Measurements from ENCODE around the gene PKNOX1. TPM values are rescaled to one million over a fixed set of nuclear protein-coding genes. Genes with fewer than 3 reads are reported as not detected.
"Not testable (repeated sequence)": the region's sequence is repeated elsewhere in the genome, so short reads cannot be mapped to it uniquely, and the experiment has no call there.

PKNOX1 gene, protein sequence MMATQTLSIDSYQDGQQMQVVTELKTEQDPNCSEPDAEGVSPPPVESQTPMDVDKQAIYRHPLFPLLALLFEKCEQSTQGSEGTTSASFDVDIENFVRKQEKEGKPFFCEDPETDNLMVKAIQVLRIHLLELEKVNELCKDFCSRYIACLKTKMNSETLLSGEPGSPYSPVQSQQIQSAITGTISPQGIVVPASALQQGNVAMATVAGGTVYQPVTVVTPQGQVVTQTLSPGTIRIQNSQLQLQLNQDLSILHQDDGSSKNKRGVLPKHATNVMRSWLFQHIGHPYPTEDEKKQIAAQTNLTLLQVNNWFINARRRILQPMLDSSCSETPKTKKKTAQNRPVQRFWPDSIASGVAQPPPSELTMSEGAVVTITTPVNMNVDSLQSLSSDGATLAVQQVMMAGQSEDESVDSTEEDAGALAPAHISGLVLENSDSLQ
- total RNA-seq: 11.3 TPM
- long read RNA-seq, full-length matches to known transcripts: 6 of 10 reads
- long read RNA-seq, partial matches to known transcripts: 1 of 10 reads
- long read RNA-seq, other reads (novel, unspliced or antisense): 3 of 10 reads

DNA sequence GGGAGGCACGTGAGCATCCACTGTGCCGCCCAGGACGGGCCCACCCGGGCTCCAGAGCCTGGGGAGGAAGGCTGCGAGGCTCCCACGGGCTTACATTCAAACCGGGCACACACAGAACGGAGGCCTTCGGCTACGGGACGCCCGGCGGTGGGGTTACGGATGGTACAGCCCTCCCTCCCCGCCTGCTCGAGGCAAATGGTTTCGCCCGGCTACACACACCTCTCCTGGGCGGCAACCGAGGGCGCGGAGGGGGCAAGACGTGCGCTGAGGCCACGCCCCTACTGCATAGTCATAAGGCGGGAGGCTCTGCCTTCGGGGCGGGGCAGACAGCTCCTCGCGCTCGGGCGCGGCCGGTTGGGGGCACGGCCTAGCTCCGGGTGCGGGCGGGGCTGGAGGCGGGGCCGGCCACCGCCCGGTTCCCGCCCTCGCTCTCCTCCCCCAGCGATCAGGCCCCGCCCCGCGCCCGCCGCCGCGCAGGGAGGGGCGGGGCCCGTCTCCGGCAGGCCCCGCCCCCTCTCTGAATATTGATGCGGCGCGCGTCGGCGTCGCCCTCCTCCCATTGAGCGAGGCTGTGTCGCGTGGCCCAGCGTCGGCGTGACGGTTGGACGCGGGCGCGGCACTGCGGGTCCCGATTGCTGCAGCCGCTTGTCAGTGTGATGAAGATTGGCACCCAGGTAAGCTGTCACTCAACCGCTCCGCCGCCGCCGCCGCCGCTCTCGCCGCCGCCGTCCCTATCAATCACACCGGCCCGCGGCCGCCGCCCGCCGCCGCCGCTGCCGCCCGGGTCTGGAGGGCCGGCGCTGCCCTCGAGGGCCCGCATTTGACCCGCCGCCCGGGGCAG lies at the start of gene PKNOX1:
Gene PKNOX1, plus strand, starts transcription at position 572 of the 841 bp plus-strand sequence. CDS start 29,820 bp downstream, outside the sequence.
- intact Hi-C loops (cut with DNase I): loop anchor here (5.0 kb wide), 1 partner anchor 82 kb away; the partner anchor contains the start of gene NDUFV3
- DNase-seq (ENCODE audit: low spot score): peak; percentile 100

DNA sequence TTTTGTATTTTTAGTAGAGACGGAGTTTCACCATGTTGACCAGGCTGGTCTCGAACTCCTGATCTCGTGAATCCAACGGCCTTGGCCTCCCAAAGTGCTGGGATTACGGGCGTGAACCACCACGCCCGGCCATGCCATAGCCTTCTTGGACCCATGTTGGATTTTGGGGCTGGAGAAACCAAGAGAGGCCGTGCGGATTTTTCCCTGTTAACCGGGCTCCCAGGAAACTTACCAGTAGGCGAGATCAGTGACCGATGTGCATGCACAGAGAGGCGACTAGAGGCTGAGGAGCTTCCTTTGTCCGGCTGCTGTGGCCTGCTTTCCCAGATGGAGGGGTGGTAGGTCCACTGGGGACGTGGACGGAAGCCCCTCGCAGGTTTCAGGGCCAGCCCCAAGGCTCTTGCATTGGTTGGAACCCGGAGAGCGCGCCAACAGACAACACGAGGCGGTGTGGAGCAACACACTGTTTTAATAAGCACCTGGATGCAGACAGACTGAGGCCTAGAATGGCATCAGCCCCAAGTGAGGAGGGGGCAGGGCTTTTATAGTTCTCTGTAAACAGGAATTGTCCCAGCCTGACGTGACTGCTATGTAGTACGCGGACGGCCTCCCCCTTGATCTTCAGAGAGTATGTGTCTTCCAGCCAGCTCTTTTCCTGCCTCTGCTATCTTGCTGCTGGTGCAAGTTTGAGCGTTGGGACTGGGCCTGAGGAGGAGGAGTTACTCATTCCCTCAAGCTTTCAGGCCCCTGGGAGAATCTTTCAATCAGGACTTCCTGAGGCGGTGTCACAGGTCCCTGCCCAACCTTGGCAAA lies 49.0 kb upstream of the PKNOX1 start, which contains the start of gene ERVH48-1:
Gene ERVH48-1, minus strand, starts transcription at position 517 of the 813 bp plus-strand sequence. CDS start 6,624 bp downstream, outside the sequence.
- intact Hi-C loops (cut with DNase I): loop anchor here (10.0 kb wide), 1 partner anchor 59 kb away; no protein-coding TSS in a partner anchor
- peak; percentile 51 for DNase-seq (ENCODE audit: low spot score)

DNA sequence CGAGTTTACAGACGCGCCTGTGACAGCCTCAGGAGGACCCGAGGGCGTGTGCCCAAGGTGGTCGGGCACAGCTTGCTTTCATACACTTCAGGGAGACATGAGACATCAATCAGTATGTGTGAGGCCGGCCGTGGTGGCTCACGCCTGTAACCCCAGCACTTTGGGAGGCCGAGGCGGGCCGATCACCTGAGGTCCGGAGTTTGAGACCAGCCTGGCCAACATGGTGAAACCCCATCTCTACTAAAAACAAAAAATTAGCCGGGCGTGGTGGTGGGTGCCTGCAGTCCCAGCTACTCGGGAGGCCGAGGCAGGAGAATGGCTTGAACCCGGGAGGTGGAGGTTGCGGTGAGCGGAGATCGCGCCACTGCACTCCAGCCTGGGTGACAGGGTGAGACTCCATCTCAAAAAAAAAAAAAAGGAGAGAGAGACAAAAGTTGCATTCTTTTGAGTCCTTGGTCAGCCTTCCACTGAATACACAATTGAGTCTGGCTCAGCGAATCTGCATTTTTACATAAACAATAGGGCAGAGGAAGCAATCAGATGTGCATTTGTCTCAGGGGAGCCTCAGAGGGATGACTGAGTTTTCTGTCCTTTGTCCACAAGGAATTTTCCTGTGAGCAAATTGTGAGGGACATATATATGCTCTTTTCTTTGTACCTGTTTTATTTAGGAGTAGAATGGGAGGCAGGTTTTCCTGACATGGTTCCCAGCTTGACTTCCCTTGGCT lies 46.7 kb upstream of the PKNOX1 start:
- peak; percentile 35 for DNase-seq (ENCODE audit: low spot score)
- intact Hi-C loops (cut with DNase I): loop anchor here (10.0 kb wide), 1 partner anchor 57 kb away; no protein-coding TSS in a partner anchor

DNA sequence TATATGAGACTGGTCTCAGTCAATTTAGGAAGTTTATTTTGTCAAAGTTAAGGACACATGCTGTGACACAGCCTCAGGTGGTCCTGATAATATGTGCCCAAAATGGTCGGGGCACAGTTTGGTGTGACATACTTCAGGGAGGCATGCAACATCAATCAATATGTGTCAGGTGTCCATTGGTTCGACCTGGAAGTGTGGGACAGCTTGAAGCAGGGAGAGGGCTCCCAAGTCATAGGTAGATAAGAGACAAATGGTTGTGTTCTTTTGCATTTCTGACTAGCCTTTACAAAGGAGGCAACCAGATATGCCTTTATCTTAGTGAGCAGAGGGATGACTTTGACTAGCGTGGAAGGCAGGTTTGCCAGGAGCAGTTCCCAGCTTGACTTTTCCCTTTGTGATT lies 44.4 kb upstream of the PKNOX1 start:
- intact Hi-C loops (cut with DNase I): loop anchor here (10.0 kb wide), 1 partner anchor 55 kb away; no protein-coding TSS in a partner anchor
- DNase-seq (ENCODE audit: low spot score): peak; percentile 51

DNA sequence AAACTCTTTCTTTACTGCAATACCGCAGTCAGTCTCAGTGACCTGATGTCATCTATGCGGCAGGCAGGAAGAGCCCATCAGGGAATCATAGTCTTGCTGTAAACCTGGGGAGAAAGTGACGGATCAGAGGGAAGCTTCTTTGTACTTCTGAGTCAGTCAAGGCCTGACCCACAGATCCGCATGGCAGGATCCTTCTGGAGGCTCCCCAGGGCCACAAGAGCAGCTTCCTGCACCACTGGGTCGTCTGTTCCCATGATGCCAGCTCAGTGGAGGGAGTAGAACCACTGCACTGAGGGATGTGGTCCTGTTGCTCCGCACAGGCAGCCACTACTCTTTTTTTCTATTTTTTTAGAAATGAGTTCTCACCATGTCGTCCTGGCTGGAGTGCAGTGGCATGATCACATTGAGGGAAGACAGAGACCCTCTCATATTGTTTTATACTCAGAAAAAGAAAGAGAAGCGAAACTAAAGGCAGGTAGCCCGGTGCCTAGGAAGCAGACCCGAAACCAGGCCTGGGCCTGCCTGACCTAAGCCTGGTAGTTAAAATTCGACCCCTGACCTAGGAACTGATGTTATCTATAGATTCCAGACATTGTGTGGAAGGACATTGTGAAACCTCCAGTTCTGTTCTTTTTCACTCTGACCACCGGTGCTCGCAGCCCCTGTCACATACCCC lies 42.7 kb upstream of the PKNOX1 start:
- no peak for DNase-seq (ENCODE audit: low spot score)
- intact Hi-C loops (cut with DNase I): no loop called here

DNA sequence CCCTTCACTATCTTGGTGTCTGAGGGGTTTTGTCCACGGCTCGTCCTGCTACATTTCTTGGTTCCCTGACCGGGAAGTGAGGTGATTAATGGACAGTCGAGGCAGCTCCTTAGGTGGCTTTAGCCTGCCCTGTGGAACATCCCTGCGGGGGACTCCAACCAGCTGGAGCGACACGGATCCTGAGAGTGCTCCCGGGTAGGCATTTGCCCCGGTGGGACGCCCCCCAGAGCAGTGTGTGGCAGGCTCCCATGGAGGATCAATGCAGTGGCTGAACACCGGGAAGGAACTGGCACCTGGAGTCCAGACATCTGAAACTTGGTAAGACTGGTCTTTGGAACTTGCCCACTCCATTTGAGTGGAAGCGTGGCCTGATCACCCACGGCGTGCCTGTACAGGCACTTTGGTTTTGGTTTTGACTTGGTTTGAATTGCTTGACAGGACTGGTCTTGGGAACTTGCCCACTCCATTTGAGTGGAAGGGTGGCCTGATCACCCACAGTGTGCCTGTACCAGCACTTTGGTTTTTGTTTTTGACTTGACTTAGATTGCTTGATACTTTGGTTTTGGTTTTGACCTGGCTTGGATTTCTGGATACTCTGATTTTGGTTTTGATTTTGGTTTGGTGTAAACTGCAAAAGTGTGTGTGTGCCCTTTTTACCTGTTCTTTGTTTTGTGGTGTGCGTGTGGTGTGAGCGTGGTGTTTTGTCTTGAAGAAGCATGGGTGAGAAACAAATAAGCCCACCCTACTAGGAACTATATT lies 41.8 kb upstream of the PKNOX1 start:
- intact Hi-C loops (cut with DNase I): not testable (repeated sequence)
- DNase-seq (ENCODE audit: low spot score): peak; percentile 61

DNA sequence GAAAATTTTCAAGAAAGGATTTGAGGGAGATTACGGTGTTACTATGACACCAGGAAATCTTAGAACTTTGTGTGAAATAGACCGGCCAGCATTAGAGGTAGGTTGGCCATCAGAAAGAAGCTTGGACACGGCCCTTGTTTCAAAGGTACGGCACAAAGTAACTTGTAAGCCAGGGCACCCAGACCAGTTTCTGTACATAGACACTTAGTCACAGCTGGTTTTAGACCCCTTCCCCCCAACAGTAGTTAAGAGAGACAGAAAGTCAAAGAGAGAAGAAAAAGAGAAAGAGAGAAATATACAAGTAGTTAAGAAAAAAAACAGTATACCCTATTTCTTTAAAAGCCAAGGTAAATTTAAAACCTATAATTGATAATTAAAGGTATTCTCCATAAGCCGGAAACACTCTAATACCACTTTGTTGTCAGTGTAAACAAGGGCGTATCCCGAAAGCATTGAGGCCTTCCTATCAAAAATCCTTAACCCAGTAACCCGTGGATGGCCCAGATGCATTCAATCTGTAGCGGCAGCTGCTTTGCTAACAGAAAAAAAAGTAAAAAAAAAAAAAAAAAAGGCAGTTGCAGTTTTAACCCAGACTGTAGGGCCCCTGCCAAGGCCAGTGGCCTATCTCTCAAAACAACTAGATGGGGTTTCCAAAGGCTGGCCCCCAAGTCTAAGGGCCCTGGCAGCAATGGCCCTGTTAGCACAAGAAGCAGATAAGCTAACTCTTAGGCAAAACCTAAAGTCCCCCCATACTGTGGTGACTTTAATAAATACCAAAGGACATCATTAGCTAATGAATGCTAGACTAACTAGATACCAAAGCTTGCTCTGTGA lies 41.0 kb upstream of the PKNOX1 start:
- intact Hi-C loops (cut with DNase I); DNase-seq (ENCODE audit: low spot score): not testable (repeated sequence)

DNA sequence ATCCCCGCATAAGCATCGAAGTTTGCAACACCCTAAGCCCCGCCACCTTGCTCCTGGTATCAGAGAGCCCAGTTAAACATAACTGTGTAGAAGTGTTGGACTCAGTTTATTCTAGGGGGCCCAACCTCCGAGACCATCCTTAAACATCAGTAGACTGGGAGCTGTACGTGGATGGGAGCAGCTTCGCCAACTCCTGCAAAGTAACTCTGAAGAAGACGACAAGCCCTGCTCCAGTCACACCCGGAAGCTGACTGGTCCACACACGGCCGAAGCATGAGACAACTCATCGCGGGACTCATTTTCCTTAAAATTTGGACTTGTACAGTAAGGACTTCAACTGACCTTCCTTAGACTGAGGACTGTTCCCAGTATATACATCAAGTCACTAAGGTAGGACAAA lies 40.4 kb upstream of the PKNOX1 start:
- intact Hi-C loops (cut with DNase I): not testable (repeated sequence)
- DNase-seq (ENCODE audit: low spot score): peak; percentile 60

DNA sequence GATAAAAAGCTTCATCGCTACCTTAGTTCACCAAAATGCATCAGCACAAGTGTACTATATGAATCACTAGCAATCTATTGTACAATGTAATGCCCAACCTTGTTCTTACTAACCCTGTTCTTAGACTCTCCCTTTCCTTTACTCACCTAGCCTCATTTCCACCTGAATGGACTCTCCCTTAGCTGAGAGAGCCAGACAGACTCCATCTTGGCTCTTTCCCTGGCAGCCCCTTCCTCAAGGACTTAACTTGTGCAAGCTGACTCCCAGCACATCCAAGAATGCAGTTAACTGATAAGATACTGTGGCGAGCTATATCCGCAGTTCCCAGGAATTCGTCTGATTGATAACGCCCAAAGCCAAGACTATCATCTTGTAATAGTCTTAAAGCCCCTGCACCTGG lies 38.0 kb upstream of the PKNOX1 start:
- intact Hi-C loops (cut with DNase I): not testable (repeated sequence)

DNA sequence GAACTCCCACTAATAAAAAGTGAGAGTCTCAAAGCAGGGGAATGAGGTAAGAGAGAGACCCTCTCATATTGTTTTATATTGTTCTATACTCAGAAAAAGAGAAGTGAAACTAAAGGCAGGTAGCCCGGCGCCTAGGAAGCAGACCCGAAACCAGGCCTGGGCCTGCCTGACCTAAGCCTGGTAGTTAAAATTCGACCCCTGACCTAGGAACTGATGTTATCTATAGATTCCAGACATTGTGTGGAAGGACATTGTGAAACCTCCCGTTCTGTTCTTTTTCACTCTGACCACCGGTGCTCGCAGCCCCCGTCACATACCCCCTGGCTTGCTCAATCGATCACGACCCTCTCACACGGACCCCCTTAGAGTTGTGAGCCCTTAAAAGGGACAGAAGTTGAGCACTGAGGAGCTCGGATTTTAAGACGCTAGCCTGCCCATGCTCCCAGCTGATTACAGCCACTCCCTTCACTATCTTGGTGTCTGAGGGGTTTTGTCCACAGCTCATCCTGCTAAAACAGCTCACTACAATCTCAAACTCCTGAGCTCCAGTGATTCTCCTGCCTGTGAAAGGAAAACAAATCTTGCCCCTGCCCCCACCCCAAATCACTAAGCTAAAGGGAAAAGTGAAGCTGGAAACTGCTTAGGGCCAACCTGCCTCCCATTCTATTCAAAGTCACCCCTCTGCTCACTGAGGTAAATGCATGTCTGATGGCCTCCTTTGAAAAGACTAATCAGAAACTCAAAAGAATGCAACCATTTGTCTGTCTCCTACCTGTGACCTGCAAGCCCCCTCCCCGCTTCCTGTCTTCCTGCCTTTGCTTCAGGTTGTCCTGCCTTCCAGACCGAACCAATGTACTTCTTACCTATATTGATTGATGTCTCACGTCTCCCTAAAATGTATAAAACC lies 37.1 kb upstream of the PKNOX1 start:
- intact Hi-C loops (cut with DNase I); DNase-seq (ENCODE audit: low spot score): not testable (repeated sequence)

More for the DNA sequence above, 38.0 kb upstream of the PKNOX1 start:
- DNase-seq (ENCODE audit: low spot score): not testable (repeated sequence)

DNA sequence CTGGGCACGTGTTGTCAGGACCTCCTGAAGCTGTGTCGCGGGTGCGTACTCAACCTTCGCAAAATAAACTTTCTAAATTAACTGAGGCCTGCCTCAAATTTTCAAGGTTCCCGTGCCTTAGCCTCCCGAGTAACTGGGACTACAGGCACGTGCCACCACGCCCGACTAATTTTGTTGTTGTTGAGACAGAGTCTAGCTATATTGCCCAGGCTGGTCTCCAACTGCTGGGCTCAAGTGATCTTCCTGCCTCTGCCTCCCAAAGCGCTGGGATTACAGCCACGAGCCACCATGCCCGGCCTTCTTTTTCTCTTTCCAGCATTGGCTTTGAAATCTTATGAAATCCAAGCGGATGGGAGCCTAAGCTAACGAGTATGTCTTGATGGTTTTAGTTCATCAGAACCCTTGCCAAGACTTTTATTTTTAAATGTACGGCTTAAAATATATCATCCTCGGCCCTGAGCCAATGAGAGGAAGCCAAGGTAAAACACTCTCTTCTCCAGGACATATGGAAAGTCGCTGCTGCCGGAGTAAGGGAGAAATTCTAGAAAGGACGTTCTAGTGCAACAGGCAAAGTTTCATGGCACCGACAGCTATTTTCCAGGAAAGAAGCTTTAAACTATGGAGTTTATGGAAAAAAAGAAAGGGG lies 36.3 kb upstream of the PKNOX1 start:
- no peak for DNase-seq (ENCODE audit: low spot score)
- intact Hi-C loops (cut with DNase I): no loop called here

DNA sequence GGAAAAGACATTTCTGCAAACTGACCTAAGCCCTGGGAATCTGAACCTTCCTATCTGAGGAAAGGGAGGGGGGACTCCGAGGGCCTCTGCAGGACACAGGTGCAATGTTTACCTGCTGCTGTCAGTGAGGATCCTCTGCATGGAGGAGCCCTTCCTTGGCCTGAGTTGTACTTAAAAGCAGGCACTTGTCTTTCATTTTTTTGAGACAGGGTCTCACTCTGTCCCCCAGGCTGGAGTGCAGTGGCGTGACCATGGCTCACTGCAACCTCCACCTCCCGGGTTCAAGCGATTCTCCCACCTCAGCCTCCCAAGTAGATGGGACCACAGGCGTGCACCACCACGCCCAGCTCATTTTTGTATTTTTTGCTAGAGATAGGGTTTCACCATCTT lies 35.8 kb upstream of the PKNOX1 start:
- intact Hi-C loops (cut with DNase I); DNase-seq (ENCODE audit: low spot score): not testable (repeated sequence)

DNA sequence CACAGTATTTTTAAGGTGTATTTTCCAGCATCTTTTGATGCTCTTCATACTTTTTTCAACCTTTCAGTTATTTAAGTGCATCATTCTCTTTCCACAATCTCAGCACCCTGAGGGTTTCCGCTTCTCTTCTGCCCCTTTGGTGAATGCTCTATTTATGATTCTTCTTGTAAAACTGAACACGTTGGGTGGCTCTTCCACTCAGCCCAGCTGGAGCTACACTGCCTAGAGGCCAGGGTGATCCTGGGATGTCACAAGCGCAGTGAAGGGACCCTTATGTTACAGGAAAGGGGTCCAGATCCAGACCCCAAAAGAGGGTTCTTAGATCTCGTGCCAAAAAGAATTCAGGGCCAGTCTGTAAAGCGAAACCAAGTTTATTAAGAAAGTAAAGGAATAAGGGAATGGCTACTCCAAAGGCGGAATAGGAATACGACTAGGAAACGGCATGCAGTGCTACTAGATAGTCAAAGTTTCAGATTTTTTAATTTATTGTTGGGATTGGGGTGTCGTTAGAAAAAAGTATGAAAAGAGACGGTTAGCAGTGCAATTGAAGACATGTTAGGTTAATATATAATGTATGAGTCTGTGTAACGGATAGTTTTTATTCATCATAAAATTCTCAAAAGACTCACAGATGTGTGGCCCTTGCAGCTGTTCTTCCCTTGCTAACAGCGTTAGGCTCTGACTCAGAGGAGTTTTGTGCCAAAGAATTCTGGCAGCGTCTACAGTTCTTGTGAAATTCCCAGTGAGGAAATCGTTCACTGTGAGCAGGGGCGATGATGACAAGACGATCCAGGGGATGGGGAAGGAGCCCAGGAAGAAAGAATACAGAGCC lies 34.6 kb upstream of the PKNOX1 start:
- intact Hi-C loops (cut with DNase I): no loop called here
- peak; percentile 75 for DNase-seq (ENCODE audit: low spot score)

DNA sequence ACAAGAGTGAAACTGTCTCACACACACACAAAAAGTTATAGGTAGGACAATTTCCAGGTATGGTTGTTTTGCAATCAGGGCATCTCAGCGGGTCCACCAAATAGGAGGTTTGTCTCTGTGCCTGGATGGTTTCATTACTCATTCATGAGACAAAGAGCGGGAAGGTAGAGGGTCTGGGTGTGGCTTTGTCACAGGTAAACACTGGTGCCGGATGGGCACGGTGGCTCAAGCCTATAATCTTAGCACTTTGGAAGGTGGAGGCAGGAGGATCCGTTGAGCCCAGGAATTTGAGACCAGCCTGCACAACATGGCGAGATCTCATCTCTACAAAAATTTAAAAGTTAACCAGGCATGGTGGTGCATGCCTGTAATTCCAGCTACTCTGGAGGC lies 32.7 kb upstream of the PKNOX1 start:
- DNase-seq (ENCODE audit: low spot score): no peak
- intact Hi-C loops (cut with DNase I): no loop called here

All from cardiac septum (tissue), 1 donor.